ENCODE results near the gene TNFSF11.
A peak's percentile ranks its signal among the peaks of the same experiment; 100 is the strongest.

TNFSF11 gene

DNA sequence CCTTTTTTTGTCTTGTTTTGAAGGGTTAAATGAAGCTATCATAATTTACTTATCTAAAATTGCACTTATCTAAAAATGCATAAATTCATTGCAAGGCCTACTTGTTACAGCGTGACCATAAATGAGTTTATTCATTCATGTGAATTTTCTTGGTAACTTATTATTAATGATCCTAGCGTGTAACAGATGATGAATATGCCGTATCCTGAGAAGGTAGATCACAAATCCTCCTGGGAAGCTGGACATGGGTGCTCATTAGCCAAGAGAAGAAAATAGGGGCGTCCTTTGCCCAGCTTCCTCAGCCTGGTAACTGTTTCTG, 21.3 kb downstream of the TNFSF11 start:
- DNase-seq (ENCODE audit: low read depth), result no peak
- no peak for TF ChIP-seq CTCF (IDR thresholded peaks at IDR 0.05; ENCODE audit: insufficient read depth, low read depth, low read length, missing control alignments)
- no peak overlapping the region for H3K4me3 ChIP-seq (ENCODE audit: low read depth, low read length)

DNA sequence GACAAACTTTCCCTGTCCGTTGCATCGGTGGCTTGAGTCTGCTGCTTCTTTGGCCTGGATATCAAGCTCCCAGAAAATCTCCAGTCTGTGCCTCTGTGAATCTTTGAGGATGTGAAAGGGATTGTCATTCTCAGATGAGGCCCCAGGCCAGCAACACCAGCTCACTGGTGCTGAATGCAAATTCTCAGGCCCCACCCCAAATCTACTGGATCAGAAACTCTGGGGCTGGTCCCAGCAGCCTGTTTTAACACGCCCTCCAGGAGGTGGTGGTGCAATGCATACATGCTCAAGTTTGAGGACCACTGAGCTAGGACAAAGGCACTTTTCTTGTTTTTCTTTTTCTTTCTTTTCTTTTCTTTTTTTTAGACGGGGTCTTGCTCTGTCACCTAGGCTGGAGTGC, 23.6 kb downstream of the TNFSF11 start:
- no peak overlapping the region for H3K4me3 ChIP-seq (ENCODE audit: low read depth, low read length)
- DNase-seq (ENCODE audit: low read depth), result peak; percentile 35
- TF ChIP-seq CTCF (IDR thresholded peaks at IDR 0.05; ENCODE audit: insufficient read depth, low read depth, low read length, missing control alignments), result no peak

GRCh38 chr13:42600943-42601342, 27.0 kb downstream of the TNFSF11 start:
- TF ChIP-seq CTCF (IDR thresholded peaks at IDR 0.05; ENCODE audit: insufficient read depth, low read depth, low read length, missing control alignments), result no peak
- no peak for DNase-seq (ENCODE audit: low read depth)
- H3K4me3 ChIP-seq (ENCODE audit: low read depth, low read length), result no peak overlapping the region

- H3K4me3 ChIP-seq (ENCODE audit: low read depth, low read length), result no peak overlapping the region
- no peak for TF ChIP-seq CTCF (IDR thresholded peaks at IDR 0.05; ENCODE audit: insufficient read depth, low read depth, low read length, missing control alignments)
- DNase-seq (ENCODE audit: low read depth), result peak; percentile 68
These were observed 29.0 kb downstream of the TNFSF11 start for GRCh38 chr13:42602906-42603305.

- no peak overlapping the region for H3K4me3 ChIP-seq (ENCODE audit: low read depth, low read length)
- TF ChIP-seq CTCF (IDR thresholded peaks at IDR 0.05; ENCODE audit: insufficient read depth, low read depth, low read length, missing control alignments), result no peak
- DNase-seq (ENCODE audit: low read depth), result no peak
These were observed 29.6 kb downstream of the TNFSF11 start for GRCh38 chr13:42603571-42603970.

DNA sequence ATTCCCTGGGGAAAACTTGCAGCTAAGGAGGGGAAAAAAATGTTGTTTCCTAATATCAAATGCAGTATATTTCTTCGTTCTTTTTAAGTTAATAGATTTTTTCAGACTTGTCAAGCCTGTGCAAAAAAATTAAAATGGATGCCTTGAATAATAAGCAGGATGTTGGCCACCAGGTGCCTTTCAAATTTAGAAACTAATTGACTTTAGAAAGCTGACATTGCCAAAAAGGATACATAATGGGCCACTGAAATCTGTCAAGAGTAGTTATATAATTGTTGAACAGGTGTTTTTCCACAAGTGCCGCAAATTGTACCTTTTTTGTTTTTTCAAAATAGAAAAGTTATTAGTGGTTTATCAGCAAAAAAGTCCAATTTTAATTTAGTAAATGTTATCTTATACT, 33.6 kb downstream of the TNFSF11 start:
- DNase-seq (ENCODE audit: low read depth), result no peak
- TF ChIP-seq CTCF (IDR thresholded peaks at IDR 0.05; ENCODE audit: insufficient read depth, low read depth, low read length, missing control alignments), result no peak
- no peak overlapping the region for H3K4me3 ChIP-seq (ENCODE audit: low read depth, low read length)

- H3K4me3 ChIP-seq (ENCODE audit: low read depth, low read length), result no peak overlapping the region
- no peak for DNase-seq (ENCODE audit: low read depth)
- no peak for TF ChIP-seq CTCF (IDR thresholded peaks at IDR 0.05; ENCODE audit: insufficient read depth, low read depth, low read length, missing control alignments)
These were observed 36.7 kb downstream of the TNFSF11 start for GRCh38 chr13:42610649-42611048.
